HepG2 (cell line): ENCODE measurements around the gene TMEM217. TPM values are rescaled to one million over a fixed set of nuclear protein-coding genes. Genes with fewer than 3 reads are reported as not detected.
A peak's percentile ranks its signal among the peaks of the same experiment; 100 is the strongest.

ENCODE experiments used
- CAMTA2 ChIP-seq: sonication (generic); formaldehyde crosslinking; IDR thresholded peaks from 2 replicates; pipeline ENCODE4 v1.4.0; 2020; ENCODE audit warnings: mild to moderate bottlenecking, missing genetic modification reagents, borderline replicate concordance
- DMAP1 ChIP-seq: IDR thresholded peaks from 2 replicates; pipeline ENCODE4 v1.6.1; 2016
- DR1 ChIP-seq: sonication (generic); formaldehyde crosslinking; IDR thresholded peaks from 2 replicates; pipeline ENCODE4 v1.8.0; 2021; ENCODE audit warnings: mild to moderate bottlenecking, missing genetic modification reagents, inconsistent platforms
- MED13 ChIP-seq: sonication (generic); formaldehyde crosslinking; IDR thresholded peaks from 2 replicates; pipeline ENCODE4 v1.5.0; 2020; ENCODE audit warnings: missing genetic modification reagents
- MEIS1 ChIP-seq: sonication (generic); formaldehyde crosslinking; IDR thresholded peaks from 2 replicates; pipeline ENCODE4 v1.9.0; 2021; ENCODE audit warnings: mild to moderate bottlenecking, missing genetic modification reagents, moderate library complexity, borderline replicate concordance
- MIER3 ChIP-seq: IDR thresholded peaks from 2 replicates; pipeline ENCODE4 v1.6.1; 2016; ENCODE audit warnings: missing compliant biosample characterization, borderline replicate concordance
- NCOA2 ChIP-seq: sonication (generic); formaldehyde crosslinking; IDR thresholded peaks from 2 replicates; pipeline ENCODE4 v1.8.0; 2022; ENCODE audit warnings: inconsistent platforms
- NFATC3 ChIP-seq: sonication (generic); formaldehyde crosslinking; IDR thresholded peaks from 2 replicates; pipeline ENCODE4 v1.5.1; 2020; ENCODE audit warnings: mild to moderate bottlenecking, missing genetic modification reagents
- NPAS2 ChIP-seq: sonication (generic); formaldehyde crosslinking; IDR thresholded peaks from 2 replicates; pipeline ENCODE4 v1.8.0; 2022; ENCODE audit warnings: mild to moderate bottlenecking, missing genetic modification reagents, borderline replicate concordance
- RAD21 ChIP-seq: fragments of 450-650 bp; formaldehyde crosslinking; IDR thresholded peaks from 2 replicates; pipeline ENCODE4 v1.5.0; 2020; ENCODE audit warnings: mild to moderate bottlenecking
- SALL1 ChIP-seq: sonication (generic); formaldehyde crosslinking; IDR thresholded peaks from 2 replicates; pipeline ENCODE4 v1.8.0; 2022; ENCODE audit warnings: mild to moderate bottlenecking, missing genetic modification reagents
- SMAD9 ChIP-seq: sonication (generic); formaldehyde crosslinking; IDR thresholded peaks from 2 replicates; pipeline ENCODE4 v1.5.1; 2020; ENCODE audit warnings: mild to moderate bottlenecking, missing genetic modification reagents
- ZKSCAN8 ChIP-seq: IDR thresholded peaks from 2 replicates; pipeline ENCODE4 v1.6.1; 2016; ENCODE audit warnings: borderline replicate concordance, missing genetic modification reagents, missing compliant biosample characterization
- ZNF121 ChIP-seq: sonication (generic); formaldehyde crosslinking; IDR thresholded peaks from 2 replicates; pipeline ENCODE4 v1.5.0; 2020; ENCODE audit warnings: mild to moderate bottlenecking, missing genetic modification reagents
- ZNF547 ChIP-seq: sonication (generic); formaldehyde crosslinking; IDR thresholded peaks from 2 replicates; pipeline ENCODE4 v1.5.1; 2020; ENCODE audit warnings: mild to moderate bottlenecking, missing genetic modification reagents
- ZNF616 ChIP-seq: sonication (generic); formaldehyde crosslinking; IDR thresholded peaks from 2 replicates; pipeline ENCODE4 v1.5.0; 2020; ENCODE audit warnings: low read depth, mild to moderate bottlenecking, missing genetic modification reagents
- polyA plus RNA-seq, 8 experiments: library from polyadenylated mRNA; depleted of rRNA in 3 of 8; stranded (reverse) in 7 of 8; unstranded in 1 of 8; fragments of >200 nt; fragmentation: Illumina TruSeq in 4 of 8; extraction: Trizol in 4 of 8; gene quantifications; 2 replicates each; pipeline versions ENCODE4 v1.2.1 to v1.2.3, GENCODE V29; 2011 to 2016; ENCODE audit warnings: low read depth in 4 of 8, missing spikeins in 1 of 8, mixed read lengths in 1 of 8; ENCODE audit not compliant: insufficient read depth in 1 of 8
- total RNA-seq, 5 experiments: library from RNA; depleted of rRNA; stranded (reverse); fragments of >200 nt; fragmentation: Illumina TruSeq; extraction: Trizol; gene quantifications; 2 replicates each; pipeline ENCODE4 v1.2.3, GENCODE V29; 2016; ENCODE audit warnings: low read depth in 1 of 5
- TF ChIP-seq, protein P1 (sequence below): sonication (generic); formaldehyde crosslinking; conservative IDR thresholded peaks from 2 replicates; pipeline ENCODE4 v1.4.0; 2020; ENCODE audit warnings: mild to moderate bottlenecking, missing genetic modification reagents, moderate library complexity
- TF ChIP-seq, protein P2 (sequence below): sonication (generic); formaldehyde crosslinking; IDR thresholded peaks from 2 replicates; pipeline ENCODE4 v1.4.0; 2020; ENCODE audit warnings: mild to moderate bottlenecking, missing genetic modification reagents, borderline replicate concordance
- TF ChIP-seq, protein P3 (sequence below): sonication (generic); formaldehyde crosslinking; IDR thresholded peaks from 2 replicates; pipeline ENCODE4 v1.5.0; 2020; ENCODE audit warnings: missing genetic modification reagents, mild to moderate bottlenecking, borderline replicate concordance

TMEM217 gene
- total and polyA plus RNA-seq, 2 of the 13 experiments (the other 11 are each of a cell fraction or from before 2014, with no cell fraction given) = 2.3 to 3.4 TPM

- TF ChIP-seq, protein P1, sequence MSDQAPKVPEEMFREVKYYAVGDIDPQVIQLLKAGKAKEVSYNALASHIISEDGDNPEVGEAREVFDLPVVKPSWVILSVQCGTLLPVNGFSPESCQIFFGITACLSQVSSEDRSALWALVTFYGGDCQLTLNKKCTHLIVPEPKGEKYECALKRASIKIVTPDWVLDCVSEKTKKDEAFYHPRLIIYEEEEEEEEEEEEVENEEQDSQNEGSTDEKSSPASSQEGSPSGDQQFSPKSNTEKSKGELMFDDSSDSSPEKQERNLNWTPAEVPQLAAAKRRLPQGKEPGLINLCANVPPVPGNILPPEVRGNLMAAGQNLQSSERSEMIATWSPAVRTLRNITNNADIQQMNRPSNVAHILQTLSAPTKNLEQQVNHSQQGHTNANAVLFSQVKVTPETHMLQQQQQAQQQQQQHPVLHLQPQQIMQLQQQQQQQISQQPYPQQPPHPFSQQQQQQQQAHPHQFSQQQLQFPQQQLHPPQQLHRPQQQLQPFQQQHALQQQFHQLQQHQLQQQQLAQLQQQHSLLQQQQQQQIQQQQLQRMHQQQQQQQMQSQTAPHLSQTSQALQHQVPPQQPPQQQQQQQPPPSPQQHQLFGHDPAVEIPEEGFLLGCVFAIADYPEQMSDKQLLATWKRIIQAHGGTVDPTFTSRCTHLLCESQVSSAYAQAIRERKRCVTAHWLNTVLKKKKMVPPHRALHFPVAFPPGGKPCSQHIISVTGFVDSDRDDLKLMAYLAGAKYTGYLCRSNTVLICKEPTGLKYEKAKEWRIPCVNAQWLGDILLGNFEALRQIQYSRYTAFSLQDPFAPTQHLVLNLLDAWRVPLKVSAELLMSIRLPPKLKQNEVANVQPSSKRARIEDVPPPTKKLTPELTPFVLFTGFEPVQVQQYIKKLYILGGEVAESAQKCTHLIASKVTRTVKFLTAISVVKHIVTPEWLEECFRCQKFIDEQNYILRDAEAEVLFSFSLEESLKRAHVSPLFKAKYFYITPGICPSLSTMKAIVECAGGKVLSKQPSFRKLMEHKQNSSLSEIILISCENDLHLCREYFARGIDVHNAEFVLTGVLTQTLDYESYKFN = peak; percentile 75
- TF ChIP-seq ZKSCAN8 (CRISPR knock-in tag) = no peak
- TF ChIP-seq CAMTA2 (CRISPR knock-in tag) = 0 out of 2 replicates have a peak, but pooled peaks have one; percentile 12
- TF ChIP-seq MIER3 (CRISPR knock-in tag) = peak; percentile 15; the same call in 1 of the 2 replicates
- peak; percentile 50; the same call in 1 of the 2 replicates for TF ChIP-seq ZNF547 (CRISPR knock-in tag)
- no peak for TF ChIP-seq RAD21 (CRISPR knock-in tag)
- TF ChIP-seq SMAD9 (CRISPR knock-in tag) = no peak
- TF ChIP-seq SALL1 = peak; percentile 78
- TF ChIP-seq ZNF121 (CRISPR knock-in tag) = peak; percentile 50; the same call in 1 of the 2 replicates
- TF ChIP-seq MED13 (CRISPR knock-in tag) = no peak
- TF ChIP-seq NCOA2 (CRISPR knock-in tag) = peak; percentile 28
- TF ChIP-seq, protein P2, sequence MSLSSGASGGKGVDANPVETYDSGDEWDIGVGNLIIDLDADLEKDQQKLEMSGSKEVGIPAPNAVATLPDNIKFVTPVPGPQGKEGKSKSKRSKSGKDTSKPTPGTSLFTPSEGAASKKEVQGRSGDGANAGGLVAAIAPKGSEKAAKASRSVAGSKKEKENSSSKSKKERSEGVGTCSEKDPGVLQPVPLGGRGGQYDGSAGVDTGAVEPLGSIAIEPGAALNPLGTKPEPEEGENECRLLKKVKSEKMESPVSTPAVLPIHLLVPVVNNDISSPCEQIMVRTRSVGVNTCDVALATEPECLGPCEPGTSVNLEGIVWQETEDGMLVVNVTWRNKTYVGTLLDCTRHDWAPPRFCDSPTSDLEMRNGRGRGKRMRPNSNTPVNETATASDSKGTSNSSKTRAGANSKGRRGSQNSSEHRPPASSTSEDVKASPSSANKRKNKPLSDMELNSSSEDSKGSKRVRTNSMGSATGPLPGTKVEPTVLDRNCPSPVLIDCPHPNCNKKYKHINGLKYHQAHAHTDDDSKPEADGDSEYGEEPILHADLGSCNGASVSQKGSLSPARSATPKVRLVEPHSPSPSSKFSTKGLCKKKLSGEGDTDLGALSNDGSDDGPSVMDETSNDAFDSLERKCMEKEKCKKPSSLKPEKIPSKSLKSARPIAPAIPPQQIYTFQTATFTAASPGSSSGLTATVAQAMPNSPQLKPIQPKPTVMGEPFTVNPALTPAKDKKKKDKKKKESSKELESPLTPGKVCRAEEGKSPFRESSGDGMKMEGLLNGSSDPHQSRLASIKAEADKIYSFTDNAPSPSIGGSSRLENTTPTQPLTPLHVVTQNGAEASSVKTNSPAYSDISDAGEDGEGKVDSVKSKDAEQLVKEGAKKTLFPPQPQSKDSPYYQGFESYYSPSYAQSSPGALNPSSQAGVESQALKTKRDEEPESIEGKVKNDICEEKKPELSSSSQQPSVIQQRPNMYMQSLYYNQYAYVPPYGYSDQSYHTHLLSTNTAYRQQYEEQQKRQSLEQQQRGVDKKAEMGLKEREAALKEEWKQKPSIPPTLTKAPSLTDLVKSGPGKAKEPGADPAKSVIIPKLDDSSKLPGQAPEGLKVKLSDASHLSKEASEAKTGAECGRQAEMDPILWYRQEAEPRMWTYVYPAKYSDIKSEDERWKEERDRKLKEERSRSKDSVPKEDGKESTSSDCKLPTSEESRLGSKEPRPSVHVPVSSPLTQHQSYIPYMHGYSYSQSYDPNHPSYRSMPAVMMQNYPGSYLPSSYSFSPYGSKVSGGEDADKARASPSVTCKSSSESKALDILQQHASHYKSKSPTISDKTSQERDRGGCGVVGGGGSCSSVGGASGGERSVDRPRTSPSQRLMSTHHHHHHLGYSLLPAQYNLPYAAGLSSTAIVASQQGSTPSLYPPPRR (CRISPR knock-in tag) = peak; percentile 55; the same call in 1 of the 2 replicates
- TF ChIP-seq, protein P3, sequence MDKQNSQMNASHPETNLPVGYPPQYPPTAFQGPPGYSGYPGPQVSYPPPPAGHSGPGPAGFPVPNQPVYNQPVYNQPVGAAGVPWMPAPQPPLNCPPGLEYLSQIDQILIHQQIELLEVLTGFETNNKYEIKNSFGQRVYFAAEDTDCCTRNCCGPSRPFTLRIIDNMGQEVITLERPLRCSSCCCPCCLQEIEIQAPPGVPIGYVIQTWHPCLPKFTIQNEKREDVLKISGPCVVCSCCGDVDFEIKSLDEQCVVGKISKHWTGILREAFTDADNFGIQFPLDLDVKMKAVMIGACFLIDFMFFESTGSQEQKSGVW = no peak
- no peak; the same call in 1 of the 2 replicates for TF ChIP-seq ZNF616 (CRISPR knock-in tag)
- TF ChIP-seq DMAP1 = no peak; the same call in 1 of the 2 replicates
- TF ChIP-seq DR1 (CRISPR knock-in tag) = peak; percentile 47; the same call in 1 of the 2 replicates
- TF ChIP-seq NPAS2 (CRISPR knock-in tag) = no peak
- TF ChIP-seq MEIS1 (CRISPR knock-in tag) = peak; percentile 93
- no peak for TF ChIP-seq NFATC3 (CRISPR knock-in tag)
Observed at GRCh38 chr6:37222125-37222967, 35.6 kb downstream of the TMEM217 start (continued).
